GM20431 (cell line): Measurements from ENCODE around the gene PRSS21.

Experiments
- in situ Hi-C: fragments of 300-500 bp; cut with MseI, MboI; formaldehyde crosslinking; loops from one replicate; pipeline ENCODE4 v1.15.0; 2020; ENCODE audit warnings: low sequenced_read_pairs; ENCODE audit not compliant: unreplicated experiment

The PRSS21 gene

DNA sequence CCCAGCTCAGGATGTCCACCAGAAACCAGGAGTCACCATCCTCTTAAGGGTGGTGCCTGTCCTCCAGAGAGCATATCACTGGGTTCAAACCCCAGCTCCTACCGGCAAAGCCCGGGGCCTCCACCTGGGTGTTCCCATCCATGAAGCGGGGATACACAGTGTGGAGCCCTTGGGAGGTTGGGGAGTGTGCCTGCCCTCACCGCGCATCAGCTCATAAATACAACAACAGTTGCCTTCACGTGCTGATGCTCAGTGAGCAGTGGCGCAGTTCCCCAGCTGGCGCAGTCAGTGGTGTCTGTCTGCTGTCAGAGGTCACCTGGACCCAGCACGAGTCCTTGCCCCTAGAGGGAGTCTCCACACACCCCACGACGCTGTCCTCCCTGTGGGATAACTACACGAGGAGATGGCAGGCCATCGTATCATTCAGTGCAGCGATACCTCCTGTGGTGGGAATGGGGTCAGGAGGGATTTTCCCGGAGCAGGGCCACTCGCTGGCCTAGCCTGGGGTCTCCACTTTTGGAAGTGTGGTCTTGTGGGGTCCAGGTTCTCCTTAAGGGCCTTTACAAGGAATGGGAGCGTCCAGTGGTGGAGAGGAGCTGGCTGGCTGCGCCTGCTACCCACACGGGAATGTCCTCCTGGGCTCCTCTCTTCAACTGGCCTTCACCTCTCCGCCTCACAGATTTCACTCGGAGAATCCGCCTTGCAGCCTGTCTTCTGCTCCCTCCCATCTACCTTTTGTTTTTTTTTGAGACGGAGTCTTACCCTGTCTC lies 37.7 kb upstream of the PRSS21 start:
- in situ Hi-C loops: no loop called here

DNA sequence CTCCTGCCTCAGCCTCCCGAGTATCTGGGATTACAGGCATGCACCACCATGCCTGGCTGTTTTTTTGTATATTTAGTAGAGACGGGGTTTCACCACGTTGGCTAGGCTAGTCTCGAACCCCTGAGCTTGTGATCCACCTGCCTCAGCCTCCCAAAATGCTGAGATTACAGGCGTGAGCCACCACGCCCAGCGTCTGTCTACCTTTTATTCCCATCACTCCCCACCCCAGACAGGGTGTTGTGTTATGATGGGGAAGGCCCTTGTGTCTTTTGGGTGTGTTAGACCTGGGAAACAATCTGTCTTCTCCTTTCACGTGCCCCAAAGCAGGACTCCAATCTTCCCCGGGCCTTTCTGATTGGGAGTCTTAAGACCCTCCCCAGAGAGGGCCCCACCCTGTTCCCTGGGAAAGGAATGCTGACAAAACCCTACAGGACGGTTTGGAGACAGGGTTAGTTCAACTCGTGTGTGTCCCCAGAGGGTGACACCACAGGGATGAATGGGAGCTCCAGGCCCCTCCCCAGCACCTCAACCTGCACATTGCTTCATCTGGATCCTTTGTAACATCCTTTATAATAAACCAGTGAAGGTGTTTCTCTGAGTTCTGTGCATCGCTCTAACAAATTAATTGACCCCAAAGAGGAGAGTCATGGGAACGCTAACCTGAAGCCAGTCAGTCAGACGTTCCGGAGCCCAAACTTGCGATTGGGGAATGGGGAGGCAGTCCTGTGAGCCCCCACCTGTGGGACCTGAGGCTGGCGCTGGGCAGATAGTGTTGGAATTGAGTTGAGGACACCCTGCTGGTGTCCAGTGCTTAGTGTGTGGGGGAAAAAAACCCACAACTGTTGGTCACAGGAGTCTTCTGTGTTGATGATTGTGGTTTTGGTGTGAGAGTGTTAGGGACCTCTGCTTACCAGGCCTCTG lies 36.8 kb upstream of the PRSS21 start:
- in situ Hi-C loops: no loop called here

DNA sequence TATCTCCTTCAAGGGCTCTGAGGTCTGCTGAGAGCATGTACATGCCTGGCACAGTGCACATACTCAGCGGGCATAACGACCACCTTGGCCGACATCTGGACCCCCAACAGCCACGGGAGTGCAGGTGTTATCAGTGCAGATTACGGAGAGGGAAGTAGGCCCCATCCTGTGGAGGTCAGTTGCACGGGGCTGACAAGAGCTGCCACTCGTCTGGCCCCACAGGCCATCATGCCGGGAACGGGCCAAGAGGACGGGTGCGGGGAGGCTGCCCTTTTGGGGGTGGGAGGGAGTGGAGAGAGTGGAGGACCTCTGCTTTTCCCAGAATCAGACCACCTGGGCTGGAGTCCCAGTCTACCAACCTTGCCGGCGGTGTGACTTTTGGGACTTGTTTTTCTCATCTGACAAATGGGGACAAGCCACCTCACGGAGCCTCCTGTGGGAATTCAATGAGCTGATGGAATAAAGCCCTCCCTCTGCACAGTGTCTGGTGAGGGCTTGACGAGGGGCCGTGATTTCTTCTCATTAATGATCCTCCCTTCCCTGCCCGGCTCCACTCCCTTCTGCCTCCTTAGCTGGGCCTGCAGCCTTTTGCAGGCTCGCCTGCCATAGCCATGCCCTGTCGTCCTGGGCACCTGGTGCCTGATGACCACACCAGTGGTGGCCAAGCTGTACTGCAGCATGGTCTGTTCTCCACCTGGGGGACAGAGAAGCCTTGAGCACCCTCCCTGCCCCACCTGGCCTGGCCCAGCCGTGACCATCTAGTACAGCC lies 34.3 kb upstream of the PRSS21 start:
- in situ Hi-C loops: no loop called here

DNA sequence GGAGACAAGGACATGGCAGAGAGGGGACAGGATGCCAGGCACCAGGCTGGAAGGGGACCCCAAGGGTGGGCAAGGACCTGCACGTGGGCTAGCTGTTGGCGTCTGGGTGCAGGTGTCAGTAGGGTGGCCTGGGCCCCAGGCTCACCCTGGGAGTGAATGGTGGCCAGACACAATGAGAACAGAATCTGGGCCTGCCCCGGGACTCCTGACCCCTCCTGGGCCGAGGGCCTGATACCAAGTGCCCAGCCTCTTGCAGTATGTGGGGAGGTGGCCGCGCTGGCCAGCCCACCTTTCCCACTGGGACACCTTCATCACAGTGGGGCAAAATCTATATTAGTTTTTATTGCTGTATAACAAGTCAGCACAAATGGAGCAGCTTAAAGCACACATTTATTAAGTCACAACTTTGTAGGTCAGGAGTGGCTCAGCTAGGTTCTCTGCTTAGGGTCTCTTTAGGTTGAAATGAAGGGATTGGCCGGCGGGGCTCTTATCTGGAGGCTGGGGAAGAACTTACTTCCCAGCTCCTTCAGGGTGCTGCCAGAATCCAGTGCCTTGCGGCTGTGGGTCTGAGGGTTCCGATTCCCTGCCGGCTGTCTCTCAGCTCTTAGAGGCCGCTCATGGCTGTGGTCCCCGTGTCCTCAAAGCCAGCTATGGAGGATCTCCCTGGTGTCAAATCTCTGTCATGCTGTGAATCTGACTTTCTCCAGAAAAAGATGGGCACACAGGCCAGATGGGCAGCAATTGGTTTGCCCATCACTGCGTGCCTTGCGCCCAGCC lies 33.3 kb upstream of the PRSS21 start:
- in situ Hi-C loops: no loop called here

DNA sequence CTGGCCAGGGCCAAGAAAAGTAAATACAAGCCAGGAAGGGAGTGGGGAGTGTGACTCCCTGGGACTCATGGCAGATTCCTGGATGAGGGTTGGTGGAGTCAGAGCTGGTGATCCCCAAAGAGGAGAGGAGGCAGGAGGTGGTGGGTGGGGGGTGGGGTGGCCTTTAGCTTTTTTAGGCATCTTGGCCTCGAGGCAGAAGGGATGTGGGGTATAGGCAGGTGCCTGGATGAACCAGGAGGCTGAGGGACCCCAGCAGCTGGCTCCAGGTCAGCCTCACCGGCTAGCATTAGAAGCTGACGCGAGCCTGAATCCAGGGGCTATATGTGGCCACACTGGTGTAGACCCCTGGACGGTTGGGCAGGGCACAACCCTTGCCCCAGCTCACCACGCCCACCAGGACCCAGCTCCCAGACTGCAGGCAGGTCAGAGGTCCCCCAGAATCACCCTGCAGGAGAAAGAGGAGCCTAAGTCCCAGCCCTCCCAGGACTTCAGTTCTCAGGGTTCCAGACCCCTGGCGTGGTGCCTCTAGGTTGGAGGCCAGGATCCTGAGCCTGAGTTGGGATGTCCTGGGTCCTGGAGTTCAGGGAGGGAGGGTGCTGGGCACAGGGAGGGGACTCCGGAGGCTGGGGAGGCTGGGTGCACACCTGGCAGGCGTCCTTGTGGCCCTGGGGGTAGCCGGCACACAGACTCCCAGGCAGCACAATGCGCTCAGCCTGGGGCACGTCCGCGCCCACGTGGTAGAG lies 32.5 kb upstream of the PRSS21 start:
- in situ Hi-C loops: no loop called here

DNA sequence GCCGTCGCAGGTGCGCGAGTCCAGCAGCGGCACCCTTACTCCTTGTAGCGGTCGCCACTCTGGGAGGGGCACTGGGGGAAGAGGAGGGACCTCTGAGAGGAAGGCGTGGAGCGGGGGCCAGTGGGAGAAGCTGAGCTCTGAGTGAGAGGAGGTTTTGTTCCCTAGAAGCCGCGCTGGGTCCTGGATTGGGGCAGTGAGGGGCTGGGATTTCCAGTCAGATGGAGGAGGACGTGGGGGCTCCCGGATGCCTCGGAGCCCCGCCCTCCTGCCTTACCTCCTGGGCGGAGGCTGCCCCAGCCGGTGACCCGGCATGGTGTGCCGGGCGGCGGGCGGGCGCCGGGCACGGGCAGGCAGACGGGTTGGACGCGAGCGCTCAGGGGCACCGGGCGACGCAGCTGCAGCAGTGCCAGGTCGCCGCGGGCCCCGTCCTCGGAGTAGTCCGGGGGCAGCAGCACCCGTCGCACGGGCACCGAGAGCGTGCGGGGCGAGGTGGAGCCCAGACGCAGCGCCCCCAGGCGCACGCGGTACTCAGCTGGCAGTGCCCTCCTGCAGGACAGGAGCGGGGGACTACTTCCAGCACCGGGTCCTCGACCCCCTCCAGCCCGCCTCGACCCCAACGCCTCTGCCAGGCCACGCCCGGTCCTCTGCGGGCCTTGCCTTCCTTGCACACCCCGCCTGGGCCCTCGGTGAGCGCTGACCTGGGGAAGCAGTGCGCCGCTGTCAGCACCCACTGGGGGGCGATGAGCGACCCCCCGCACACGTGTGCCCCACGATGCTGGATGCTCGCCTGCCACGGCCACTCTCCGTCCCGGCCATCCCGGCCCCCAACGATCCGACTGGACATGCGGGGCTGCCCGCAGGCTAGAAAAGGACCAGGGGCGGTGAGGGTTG lies 31.7 kb upstream of the PRSS21 start:
- in situ Hi-C loops: no loop called here

DNA sequence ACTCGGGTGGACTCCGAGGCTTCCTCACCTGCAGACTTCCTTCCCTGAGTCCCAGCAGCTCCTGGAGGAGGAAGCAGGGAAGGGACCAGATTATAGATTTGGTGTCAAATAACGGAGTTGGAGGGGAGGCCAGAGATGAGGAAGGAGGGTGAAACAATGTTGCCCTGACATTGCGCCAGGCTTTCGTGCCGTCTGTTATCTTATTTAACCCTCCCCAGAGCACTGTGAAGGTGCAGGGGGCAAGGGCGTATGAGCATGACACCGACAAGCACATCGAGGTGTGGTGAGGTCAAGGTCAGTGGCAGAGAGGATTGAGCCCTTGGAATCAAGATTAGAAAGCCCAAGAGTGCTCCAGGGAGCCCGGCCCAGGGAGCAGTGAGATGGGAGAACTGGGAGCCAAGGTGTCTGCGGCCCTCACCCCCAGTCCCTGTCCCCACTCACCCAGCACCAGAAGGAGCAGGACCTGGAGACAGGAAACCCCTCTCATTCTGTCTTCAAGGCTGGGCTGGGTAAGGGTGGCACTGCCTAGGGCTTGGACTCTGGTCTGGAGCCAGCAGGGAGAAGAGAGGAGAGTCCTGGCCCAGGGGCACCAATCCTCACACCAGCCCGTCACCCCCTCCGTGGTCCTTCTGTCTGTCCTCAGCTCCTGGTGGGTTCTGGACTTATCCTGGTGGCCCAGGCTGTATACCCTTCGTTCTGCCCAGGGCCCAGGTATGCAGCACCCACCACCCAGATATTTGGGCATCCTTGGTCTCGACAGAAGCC lies 30.8 kb upstream of the PRSS21 start:
- in situ Hi-C loops: no loop called here

DNA sequence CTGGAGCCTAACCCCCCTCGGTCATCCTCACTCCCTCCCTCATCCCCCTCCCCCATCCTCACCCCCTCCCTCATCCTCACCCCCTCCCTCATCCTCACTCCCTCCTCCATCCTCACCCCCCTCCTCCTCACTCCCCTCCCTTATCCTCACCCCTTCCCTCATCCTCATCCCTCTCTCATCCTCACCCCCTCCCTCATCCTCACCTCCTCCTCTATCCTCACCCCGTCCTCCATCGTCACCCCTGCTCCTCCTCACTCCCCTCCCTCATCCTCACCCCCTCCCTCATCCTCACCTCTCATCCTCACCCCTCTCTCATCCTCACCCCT lies 30.2 kb upstream of the PRSS21 start:
- in situ Hi-C loops: no loop called here

DNA sequence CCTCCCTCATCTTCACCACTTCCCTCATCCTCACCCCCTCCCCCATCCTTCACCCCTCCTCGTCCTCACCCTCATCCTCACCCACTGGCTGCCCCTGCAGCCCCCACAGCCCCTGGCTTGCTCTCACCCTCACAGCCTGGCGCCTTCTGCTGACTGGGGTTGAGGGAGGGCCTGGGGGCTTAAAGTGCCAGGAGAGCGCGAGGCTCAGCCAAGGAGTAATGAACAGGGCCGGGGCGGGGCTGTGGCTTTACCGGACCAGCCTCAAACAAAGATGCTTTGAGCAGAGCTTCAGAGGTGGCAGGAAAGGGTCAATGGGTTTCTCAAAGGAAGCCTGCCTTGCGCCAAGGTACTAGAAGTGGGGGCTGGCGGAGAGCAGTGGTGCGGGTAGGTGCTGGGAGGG lies 29.6 kb upstream of the PRSS21 start, which contains the start of gene PRSS33:
Gene PRSS33, minus strand, starts transcription at position 155 of the 400 bp plus-strand sequence. CDS start 1,013 bp downstream, outside the sequence.
- in situ Hi-C loops: no loop called here

DNA sequence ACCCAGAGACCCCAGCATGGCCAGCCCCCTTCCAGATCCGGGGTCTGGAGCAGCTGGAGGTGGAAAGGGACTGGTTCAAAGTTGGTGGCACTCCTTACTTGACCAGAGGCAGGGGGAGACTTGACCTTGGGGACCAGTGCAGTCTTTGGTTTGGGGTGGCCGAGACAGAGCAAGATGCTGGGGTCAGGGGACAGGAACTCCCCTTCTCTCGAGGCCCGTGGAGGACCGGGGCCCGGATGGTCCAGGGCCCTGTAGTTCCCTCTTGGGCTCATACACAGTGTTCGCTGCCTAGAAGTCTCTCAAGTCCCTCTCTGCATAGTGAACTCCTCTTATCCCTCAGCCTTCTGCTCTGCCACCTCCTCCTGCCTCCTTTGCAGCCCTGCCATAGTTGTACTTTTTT lies 29.1 kb upstream of the PRSS21 start:
- in situ Hi-C loops: no loop called here

DNA sequence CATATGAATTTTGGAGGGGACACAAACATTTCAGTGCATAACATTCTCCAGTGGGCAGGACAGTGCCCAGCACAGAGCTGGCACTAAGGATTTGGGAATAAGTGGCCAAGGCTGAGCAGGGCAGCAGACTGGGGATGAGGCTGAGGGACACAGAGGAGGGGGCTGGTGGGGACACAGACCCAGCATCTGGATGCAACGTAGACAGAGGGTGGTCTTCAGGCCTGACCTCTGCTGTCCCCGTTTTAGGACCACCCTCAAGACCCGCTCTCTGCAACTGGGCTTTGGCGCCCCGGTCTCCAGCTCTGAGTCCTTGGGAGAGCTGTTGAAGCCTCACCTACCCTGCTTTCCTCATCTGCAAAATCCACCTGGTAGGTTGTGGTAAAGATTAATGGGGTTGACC lies 26.4 kb upstream of the PRSS21 start:
- in situ Hi-C loops: no loop called here

DNA sequence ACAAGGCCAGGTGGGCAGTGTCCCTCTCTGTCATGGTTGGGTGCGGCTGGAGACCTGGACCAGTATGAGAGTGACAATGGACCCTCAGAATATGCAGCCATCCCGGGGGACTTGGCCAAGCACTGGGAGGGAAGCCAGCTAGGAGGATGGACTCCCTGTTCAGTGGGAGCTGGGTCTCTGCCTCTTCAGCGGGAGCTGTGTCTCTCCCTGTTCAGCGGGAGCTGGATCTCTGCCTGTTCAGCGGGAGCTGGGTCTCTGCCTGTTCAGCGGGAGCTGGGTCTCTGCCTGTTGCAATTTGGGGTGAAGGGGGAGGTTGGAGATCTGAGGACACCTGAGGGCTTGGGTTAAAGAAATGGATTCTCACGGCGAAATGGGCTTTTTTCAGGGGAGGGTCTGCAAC lies 25.9 kb upstream of the PRSS21 start:
- in situ Hi-C loops: no loop called here

DNA sequence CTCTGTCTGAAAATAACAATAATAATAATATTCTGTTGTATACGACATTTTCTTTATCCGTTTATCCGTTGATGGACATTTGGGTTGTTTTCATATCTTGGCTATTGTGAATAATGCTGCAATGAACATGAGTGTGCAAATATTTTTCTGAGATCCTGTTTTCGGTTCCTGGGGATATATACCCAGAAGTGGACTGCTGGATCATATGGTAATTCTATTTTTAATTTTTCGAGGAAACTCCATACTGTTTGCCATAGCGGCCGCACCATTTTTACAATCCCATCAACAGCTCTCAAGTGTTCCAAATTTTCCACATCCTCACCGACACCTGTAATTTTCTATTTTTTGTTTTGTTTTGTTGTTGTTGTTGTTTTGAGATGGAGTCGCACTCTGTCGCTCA lies 24.1 kb upstream of the PRSS21 start:
- in situ Hi-C loops: no loop called here

DNA sequence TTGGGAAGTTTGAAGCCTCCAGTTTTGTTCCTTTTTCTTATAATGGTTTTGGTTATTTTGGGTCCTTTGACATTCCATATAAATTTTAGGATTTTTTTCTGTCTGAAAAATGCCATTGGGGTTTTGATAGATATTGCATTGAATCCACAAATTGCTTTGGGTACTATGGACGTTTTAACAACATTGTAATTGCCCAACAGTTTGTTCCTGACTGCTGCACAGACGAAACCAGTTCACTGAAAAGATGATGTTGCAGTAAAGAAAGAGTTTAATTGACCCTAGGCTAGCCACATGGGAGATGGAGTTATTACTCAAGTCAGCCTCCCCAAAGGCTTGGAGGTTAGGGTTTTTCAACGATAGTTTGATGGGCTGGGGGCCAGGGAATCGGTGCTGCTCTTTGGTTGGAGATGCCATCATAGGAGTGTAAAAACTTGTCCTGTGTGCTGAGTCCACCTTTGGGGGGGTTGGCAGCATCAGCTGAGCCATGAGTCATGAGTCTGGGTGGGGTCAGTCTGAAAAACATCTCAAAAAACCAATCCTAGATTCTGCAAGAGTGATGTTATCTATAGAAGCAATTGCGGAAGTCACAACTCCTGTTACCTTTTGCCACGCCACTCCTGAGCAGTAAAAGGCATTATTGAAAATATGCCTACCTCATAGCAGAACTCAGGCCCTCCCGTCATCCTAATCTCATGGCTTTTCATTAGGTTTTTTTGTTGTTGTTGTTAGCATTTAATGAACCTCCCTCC lies 21.5 kb upstream of the PRSS21 start:
- in situ Hi-C loops: no loop called here

DNA sequence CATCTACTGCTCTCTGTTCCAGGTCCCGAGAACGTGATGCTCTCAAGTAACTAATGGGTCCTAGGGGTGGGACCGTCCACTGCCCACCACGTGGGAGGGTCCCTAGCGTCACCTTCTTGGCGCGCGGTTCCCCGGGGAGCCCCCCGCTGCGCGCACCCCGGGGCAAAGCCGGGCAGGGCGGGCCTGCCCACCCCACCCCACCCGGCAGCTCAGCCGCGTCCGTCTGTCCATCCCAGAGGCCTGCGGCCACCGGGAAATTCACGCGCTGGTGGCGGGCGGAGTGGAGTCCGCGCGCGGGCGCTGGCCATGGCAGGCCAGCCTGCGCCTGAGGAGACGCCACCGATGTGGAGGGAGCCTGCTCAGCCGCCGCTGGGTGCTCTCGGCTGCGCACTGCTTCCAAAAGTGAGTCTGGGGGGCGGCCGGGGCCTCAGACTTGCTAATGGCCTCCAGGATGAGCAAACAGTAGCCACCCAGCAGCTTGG lies 18.3 kb upstream of the PRSS21 start:
- in situ Hi-C loops: no loop called here

DNA sequence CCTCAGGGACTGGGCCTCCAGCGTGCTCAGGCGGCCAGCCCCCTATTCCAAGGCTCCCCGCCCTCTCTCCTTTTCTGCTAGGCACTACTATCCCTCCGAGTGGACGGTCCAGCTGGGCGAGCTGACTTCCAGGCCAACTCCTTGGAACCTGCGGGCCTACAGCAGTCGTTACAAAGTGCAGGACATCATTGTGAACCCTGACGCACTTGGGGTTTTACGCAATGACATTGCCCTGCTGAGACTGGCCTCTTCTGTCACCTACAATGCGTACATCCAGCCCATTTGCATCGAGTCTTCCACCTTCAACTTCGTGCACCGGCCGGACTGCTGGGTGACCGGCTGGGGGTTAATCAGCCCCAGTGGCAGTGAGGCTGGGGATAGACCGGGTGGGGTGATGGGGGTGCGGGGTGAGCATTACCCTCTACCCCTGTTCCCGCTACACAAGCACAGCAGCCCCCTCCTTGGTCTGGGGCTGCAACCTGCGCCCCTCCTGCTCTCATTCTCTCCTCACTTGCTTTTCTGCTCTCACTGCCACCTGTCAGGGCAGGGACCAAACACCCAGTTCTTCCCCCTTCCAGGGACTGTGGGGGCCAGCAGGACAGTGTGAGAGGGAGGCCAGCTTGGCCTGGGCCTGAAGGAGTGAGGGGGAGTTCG lies 17.7 kb upstream of the PRSS21 start:
- in situ Hi-C loops: no loop called here
